HUDEP-2 (cell line): ENCODE data around the gene B4GALNT1.
"Not testable (repeated sequence)": the region's sequence is repeated elsewhere in the genome, so short reads cannot be mapped to it uniquely, and the experiment has no call there.

Experiments
- DNase-seq, 76 experiments: peaks; one replicate each; lab custom pipeline; 2025; ENCODE audit not compliant: unreplicated experiment in 76 of 76; lab: John Stamatoyannopoulos, UW

The B4GALNT1 gene

DNA sequence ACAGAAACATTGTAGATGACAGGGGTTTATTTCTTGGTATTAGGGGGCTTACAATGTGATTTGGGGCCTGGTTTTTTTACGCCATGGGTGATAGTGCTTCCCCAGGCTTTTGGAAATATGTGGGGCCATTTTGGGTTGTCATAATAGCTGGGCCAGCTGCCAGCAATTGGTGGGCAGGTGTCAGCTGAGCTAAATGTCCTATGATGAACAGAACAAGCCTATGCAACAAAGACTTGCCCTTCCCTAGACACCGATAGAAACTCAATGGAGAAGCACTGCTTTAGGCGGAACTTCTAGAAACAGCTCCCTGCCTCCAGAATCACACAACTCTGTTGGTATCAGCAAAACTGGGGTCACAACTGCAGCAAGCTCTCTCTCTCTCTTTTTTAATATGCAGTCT is 5.1 kb upstream of the B4GALNT1 start:
- DNase-seq, result no peak

DNA sequence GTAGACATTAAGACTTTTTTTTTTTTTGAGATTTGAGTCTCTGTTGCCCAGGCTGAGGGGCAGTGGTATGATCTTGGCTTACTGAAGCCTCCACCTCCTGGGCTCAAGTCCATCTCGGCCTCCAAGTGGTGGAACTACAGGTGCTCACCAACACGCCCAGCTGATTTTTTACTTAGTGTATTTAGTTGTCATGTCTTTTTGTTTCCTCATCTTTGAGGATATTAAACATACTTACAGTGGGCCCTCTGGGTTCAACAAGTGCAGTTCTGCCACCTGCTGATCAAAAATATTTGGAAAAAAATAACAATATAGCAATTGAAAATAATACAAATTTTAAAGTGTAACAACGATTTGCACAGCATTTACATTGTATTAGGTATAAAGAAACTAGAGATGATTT is 4.4 kb upstream of the B4GALNT1 start:
- no peak for DNase-seq

DNA sequence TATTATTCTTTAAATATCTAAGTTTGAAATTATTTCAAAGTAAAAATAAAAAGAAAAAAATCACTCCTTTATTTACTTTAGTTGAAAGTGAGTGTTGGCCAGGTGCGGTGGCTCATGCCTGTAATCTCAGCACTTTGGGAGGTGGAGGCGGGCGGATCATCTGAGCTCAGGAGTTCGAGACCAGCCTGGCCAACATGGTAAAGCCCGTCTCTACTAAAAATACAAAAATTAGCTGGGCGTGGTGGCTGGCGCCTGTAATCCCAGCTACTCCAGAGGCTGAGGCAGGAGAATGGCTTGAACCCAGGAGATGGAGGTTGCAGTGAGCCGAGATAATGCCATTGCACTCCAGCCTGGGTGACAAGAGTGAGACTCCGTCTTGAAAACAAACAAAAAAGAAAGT is 3.7 kb upstream of the B4GALNT1 start:
- not testable (repeated sequence) for DNase-seq

DNA sequence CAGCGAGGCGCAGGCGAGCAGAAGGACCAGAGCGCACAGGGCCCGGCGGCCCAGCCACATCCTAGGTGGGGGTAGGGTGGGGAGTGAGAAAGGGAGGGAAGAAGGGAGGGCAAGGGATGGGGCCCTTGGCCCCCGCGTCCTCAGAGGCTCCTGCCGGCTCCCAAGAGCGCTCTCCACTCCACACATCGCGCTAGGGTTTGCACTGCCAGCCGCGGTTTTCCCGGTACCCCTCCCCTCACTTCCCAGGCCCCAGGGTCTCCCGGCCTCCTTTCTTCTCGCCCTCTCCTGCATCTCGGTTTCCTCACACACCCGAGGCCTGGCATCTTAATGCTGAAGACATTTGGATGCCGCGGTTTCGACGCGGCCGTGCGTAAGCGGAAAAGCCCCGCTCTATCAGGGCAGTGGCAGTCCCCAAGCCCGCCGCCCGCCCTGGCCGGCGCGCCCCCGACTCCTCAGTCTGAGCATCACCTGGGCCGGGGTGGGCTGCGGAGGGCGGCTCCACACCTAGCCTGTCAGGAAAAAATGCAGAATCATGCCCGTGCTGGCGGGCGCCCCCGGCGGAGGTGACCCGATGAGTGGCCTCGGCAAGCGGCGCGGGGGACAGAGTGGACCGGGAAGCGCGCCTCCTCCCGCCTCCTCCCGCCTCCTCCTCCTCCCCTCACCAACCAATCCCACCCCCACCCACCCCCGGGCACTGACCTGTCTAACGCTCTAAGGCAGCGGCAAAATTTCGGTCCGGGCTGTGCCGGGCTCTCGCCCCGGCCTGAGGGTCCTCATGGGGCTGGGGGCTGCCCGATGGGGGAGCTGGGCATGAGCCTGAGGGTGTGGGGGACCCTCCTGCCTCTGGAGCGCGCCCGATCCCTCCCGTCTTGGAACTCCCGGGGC is 686 bp downstream of the B4GALNT1 start:
- DNase-seq, result no peak

DNA sequence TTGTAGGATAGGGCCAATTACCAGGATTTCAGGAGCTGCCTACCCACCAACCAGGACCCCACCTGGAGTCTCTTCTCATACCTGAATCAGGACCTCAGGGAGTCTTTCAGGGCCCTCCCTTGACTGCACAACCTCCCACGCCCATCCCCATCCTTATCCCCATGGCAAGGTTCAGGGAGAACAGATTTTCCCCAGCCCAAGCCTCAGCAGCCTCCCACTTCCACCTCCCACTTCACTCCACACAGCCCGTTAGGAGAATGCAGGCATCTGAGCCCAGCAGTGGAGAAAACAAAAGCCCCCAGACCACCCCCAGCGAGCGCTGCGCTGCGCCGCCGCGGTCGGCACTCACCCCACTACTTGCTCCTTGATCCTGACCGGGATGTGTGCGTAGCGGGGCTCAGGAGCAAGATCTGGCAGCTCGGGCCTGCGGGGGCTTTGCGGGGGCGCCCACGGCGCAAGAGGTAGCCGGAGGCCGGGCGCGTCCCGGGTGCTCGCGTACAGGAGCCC is 1.4 kb downstream of the B4GALNT1 start:
- no peak for DNase-seq

DNA sequence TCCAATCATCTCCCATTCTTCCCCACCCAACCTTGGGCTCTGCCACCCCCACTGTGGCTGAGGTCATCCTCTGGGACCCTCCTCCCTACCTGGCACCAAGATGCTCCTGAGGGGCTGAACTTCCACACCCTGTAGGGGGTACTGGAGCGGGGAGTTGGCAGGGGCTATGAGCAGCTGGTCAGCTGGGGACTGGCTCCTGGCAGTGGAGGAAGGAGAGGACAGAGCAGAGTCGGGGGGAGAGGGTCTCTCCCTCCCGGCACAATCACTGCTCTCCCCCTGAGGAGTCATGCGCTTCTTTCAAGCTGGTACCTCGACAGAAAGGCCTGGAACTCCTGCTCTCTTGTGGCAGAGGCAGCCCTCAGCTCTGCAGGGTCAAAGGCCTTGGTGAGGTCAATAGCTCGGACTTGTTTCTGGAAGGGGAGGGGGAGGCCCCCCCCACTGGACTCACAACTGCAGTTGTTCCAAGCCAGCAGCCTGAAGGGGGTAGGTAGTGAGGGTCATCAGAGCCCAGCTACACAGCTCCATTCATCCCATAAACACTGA is 2.0 kb downstream of the B4GALNT1 start:
- no peak for DNase-seq

DNA sequence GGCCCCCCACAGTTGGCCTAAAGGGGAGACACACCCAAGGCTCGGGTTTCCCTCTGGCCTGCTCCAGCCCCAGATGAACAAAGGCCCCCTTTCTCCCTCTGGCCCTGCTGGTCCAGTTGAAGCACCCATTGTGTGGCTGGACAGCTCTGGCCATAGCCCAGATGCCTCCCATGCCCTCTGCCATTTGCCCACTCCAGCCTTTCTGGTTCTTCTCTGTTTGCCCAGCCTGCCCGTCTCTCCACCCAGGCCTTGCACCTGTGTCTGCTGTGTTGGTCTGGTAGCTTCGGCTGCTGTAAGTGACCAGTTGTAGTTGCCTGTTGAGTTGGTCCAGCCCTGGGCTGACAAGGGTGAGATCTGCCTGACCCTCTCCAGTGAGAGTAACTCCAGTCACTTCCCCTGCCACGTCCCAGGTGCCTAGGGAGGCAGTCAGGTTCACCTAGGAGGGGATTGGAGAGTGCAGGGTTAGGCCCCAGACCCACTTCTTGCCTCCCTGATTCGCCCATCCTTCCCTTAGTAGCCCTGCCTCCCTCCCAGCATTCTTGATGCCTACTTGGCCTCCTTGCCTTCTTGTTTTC is 3.0 kb downstream of the B4GALNT1 start:
- DNase-seq, result no peak

DNA sequence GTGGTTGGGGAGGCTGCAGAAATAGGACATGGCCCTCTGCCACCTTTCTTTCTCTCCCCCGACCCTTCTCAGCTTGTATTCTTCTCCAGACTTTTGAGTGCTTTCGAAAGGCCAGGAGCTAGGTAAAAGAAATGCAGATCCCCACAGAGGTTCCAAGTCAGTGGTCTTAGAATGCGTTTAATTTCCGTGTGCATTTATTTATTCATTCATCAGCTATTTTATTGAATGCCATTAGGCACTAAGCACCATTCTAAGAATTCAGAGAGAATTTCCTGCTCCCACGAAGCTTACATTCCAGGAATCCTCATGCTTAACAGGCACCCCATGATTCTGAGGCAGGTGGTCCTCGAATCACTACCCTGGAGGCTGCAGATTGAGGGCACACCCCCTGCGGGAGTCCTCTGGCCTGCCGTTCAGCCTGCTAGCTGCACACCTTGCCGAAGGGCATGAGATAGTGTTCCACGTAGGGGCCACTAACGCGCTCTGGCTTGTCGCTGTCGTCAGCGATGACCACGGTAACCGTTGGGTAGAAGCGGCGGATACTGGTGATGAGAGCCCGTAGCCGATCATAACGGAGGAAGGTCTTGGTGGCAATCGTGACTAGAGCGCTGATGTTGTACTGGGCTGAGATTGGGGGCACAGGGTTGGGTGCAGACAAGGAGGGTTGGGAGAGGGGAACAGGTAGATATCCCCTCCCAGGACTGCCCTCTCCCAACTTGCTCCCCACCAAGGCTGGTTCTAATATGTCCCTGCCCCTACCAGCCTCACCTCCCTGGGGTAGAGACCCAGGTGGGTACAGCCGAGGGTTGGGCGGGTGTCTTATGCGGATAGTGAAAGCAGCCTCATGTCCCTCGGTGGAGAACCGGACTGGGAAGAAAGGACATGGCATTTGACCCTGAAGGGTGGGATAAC is 4.5 kb downstream of the B4GALNT1 start:
- DNase-seq, result no peak

DNA sequence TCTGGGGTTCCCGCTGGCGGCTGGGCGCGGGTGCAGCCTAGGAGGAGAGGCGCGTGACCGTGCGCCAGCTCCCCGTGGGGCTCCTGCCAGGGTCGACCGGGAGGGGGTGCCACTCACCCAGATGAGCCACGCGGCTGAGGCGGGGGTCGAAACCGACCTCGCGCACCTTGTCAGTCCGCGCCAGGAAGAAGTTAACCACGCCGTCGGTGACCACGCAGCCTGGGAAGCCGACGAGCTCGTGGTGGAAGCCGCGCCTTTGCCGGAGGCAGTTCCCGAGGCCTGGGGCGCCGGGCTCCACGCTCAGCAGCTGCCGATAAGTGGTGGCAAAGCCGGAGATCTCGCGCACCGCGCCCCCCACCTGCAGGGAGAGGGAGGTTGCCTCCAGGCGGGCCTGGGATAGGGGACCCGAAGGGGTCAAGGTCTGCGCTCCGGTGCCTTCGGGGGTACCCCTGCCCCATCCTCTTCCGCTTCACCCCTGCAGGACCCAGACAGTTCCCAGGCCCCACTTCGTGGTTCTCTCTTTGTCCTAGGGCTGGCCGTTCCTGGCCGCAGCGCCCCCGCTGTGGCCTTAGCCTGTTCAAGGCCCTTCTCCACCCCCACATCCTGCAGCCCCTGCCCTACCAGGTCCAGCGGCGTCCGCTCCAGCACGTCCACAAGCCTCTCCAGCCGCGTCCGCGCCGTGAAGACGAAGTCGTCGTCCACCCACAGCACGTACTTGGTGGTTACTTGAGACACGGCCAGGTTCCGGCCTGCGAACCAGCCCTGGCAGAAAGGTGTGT is 5.3 kb downstream of the B4GALNT1 start:
- DNase-seq, result no peak

DNA sequence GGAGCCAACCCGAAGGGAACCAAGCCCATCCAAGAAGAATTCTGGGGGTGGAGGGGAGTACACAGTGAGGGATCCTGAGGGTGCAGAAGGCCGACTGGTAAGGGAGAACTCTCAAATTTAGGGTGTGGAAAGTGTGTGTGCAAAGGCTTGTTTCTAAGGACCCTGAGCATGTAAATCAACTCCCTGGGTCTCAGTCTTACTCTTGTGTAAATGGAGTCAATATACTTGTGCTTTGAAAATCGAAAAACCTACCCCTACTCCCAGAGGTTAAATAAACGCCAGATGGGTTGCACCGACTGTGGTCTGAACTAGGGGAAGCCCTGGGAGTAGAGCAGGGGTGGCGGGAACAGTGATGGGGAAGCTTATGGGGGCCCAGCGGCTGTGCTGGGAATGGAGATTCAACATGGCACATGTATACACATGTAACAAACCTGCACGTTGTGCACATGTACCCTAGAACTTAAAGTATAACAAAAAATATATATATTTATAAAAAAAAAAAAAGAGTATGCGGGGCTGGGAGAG is 6.0 kb downstream of the B4GALNT1 start:
- no peak for DNase-seq

DNA sequence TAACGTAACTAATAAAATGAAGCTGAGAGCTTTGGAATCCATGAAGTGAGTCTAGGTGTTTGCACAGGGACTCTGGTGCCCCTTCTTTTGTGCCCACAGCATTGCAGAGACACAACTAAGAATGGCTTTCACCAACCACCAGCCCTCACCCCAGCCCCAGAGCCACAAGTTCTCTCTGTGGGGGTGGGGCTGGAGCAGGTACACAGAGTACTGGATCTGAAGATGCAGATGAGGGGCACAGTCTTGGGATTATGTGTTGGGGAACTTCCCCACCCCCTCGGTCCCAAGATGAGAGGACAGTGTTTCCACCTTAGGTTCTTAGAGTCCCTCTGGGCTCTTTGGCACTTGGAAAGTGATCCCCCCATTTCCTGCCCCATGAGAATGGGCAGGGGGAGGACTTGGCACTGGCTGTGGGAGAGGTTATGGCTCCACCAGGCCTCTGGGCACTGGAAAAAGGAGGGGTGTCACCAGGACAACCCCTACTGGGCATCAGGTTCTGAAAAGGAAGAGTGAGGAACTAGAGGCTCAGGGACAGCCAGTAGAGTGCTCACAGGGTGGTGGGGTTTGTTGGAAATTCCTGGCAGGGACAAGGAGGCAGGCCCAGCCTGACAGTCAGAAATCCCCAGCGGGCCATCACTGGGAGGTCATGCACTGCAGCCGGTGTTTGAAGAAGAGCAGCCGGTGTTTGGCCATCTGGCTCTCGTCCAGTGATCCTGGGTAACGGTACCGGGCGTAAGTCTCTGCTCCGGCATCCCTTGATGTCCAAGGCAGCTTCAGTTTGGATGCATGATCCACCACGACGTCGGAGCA is 6.7 kb downstream of the B4GALNT1 start:
- no peak for DNase-seq

DNA sequence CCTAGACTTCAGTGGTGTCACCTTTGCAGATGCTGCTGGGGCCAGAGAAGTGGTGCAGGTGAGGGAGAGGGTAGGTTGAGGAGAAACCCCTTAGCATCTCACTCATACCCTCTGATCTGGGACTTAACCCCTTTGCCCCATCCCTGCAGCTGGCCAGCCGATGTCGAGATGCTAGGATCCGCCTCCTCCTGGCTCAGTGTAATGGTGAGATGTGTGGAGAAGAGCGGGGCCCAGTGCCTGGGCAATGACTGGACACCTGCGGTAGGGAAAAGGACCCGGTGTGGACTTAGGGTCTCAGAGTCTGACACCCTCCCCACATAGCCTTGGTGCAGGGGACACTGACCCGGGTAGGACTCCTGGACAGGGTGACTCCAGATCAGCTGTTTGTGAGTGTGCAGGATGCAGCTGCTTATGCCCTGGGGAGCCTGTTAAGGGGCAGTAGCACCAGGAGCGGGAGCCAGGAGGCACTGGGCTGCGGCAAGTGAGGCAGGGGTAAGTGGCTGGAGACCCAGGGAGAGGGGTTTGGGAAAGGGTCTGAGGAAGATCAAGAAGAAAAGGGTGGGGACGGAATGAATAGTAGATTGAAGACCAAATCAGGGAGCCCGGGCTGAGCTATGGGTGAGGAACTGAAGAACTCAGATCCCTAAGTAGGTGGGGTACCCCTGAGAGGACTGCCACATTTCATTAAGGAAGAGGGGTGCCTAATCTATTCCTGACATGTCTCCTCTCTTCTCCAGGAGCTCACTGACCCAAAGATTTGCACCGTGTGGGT is 7.6 kb downstream of the B4GALNT1 start:
- no peak for DNase-seq

DNA sequence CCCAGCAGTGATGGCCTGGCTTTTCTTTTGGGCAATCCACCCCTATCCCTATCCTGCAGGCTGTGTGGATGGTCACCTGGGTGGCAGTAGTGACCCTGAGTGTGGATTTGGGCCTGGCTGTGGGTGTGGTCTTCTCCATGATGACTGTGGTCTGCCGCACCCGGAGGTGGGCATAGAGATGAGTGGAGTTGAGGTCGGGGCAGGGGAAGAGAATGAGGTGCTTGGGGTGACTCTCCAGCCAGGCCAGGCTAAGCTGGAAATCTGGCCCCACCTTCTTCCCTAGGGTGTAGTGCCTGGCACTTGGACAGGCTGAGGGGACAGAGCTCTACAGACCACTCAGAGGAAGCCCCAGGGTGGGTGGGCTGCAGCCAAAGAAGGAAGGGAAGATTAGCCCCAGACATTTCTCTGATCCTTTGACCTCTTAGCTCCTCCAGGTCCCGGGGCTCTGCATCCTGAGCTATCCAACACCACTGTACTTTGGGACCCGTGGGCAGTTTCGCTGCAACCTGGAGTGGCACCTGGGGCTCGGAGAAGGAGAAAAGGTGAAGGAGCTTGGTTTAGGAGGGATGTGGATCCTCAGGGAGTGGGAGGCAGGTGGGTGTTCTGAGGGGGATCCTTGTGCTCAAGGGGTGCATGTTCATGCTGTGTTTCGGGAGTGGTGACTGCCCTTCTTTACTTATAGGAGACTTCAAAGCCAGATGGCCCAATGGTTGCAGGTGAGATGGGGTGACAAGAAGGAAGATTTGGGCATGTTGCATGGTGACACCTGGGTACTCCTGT is 8.4 kb downstream of the B4GALNT1 start:
- DNase-seq, result no peak

DNA sequence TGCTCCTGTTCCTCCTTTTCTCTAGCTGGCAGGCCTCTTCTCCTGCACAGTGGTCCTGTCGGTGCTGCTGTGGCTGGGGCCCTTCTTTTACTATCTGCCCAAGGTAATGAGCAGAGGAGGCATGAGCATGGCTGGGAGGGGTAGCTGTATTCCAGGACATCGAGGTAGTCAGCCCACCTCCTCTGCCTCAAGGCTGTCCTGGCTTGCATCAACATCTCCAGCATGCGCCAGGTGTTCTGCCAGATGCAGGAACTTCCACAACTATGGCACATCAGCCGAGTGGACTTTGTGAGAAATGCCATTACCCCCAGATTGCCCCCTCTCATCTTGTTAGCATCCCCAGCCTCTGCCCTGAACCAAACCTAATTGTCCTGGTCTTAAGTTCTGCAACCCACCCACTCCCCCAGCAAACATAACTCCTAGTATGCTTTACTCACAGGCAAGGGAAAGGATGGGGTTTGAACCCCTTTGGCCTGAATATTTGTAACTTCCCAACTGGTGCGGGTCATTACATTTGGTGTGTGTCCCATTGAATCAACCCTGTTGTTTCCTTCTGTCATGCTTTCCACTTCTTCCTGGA is 9.1 kb downstream of the B4GALNT1 start:
- DNase-seq, result no peak

DNA sequence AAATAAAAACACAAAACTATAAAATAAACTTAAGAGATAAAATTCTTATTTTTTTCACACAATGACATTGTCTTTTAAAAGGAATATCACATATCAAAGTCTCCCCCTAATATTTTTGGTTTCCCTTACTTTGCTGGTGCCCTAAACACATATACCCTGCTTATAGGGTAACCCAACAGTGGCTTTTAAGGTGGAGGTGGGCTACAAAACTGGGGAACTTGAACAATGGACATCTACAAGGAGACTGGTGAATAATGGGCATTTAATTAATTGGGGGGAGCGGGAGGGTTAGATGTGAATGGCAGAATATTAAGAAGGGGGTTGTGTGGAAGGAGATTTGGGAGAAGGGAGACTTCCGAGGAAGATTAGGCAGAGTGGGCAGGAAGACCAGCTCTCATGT is 9.6 kb downstream of the B4GALNT1 start:
- DNase-seq, result no peak

DNA sequence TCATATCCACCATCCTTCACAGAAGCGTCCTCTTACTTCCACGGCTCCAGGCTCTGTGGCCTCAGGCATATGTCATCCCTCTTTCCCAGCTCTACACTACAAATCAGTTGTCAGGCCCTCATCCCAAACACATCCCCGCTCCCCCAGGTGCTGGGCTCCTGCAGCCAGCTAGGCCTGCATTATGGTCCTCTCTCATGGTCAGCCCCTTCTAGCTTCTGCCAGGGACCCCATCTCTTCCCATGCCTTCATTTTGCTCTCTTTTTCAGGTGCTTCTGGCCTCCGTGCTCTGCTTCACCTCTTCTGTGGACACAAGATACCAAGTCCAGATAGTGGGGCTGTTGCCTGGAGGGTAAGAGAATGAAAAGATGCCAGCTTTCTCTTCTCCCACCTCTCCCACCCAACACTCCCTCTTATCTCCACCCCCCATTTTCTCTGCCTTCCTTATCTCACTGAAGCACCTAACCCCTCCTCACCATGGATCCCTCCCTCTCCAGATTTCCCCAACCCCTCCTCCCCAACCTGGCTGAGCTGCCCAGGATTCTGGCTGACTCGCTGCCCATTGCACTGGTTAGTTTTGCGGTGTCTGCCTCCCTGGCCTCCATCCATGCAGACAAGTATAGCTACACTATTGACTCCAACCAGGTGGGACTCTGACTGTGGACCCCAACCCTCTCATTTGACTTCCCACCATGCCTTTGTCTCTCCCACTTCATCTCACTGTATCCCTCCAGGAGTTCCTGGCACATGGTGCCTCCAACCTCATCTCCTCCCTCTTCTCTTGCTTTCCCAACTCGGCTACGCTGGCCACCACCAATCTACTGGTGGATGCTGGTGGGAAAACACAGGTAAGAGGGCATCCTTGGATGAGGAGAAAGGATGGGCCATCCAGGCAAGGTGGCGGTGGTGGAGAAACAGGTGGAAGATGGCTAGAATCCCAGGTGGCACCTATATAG is 10.4 kb downstream of the B4GALNT1 start:
- peak in 3 of 76 experiments; percentile 3 to 21 (median 4) for DNase-seq
